ENCODE data around the gene TXN.
A peak's percentile ranks its signal among the peaks of the same experiment; 100 is the strongest.

TXN gene

DNA sequence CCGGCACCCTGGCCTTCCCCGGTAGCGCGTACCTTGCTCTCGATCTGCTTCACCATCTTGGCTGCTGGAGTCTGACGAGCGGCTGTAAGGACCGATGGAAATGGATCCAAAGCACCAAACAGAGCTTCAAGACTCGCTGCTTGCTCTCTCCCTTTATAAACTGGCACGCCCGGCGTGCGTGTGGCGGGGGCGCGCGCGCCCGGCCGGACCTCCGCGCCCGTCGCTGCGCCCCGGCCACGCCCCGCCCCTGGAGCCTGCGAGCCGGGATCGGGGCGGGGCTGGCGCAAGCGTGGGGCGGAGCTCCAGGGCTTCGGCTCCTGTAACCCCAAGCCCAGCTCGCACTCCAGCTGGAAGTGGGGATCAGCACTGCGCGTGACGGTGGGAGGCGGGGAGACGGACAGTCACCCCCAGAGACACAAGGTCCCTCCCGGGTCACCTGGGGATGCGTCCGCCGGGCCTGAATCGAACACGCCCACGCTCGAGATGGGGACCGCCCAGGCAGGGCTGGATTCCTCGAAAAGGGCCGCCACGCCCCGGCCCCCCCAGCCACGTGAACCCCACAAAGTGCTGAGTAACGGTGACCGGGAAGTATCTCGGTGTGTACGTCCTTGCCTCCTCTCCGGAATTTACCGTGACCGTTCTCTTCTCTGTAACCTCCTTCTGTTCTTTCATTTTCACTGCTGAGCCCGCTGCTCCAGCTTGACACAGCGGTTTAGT, at the start of gene TXN:
TXN (minus strand) TSS at position 128 of the 717 bp plus-strand sequence; CDS start at position 56, 72 bp downstream.
- TF ChIP-seq, protein P1, sequence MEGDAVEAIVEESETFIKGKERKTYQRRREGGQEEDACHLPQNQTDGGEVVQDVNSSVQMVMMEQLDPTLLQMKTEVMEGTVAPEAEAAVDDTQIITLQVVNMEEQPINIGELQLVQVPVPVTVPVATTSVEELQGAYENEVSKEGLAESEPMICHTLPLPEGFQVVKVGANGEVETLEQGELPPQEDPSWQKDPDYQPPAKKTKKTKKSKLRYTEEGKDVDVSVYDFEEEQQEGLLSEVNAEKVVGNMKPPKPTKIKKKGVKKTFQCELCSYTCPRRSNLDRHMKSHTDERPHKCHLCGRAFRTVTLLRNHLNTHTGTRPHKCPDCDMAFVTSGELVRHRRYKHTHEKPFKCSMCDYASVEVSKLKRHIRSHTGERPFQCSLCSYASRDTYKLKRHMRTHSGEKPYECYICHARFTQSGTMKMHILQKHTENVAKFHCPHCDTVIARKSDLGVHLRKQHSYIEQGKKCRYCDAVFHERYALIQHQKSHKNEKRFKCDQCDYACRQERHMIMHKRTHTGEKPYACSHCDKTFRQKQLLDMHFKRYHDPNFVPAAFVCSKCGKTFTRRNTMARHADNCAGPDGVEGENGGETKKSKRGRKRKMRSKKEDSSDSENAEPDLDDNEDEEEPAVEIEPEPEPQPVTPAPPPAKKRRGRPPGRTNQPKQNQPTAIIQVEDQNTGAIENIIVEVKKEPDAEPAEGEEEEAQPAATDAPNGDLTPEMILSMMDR (conservative IDR thresholded peaks at IDR 0.05) = no peak
- no peak; the same call in 1 of the 2 replicates for TF ChIP-seq ZFX (IDR thresholded peaks at IDR 0.05)

GRCh38 chr9:110303133-110303532, 46.8 kb upstream of the TXN start:
- no peak overlapping the region for H3K27ac ChIP-seq
- no peak for TF ChIP-seq ZFX (IDR thresholded peaks at IDR 0.05)
- TF ChIP-seq, protein P1 (conservative IDR thresholded peaks at IDR 0.05) = no peak

More for the DNA sequence above, at the start of gene TXN:
- H3K27ac ChIP-seq = peak within 1 kb of the TSS; percentile 95

DNA sequence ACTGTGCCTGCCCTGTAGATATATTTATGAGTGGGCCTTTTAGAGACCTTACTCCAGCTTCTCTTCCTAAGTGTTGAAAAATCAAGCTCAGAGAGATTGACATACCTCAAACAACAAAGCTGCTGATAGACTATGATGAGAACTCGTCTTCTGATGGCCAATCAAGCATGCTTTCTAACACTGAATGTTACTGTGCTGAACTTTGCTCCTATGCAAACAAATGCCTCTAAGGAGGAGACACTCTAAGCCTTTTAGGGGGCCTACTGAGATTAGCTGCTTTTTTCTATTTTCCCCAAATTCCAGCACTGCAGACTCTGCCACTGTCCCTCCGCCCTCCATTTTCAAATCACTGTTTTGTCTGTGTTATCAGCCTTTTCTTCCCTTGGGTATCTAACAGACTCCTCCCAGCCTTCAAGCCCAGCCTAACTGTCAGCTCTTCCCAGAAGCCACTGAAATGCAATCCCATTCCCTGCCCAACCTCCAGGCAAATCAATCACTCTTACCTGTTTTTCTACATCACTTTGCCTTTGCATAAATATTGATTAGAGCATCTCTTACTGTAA, 41.8 kb upstream of the TXN start:
- TF ChIP-seq, protein P1 (conservative IDR thresholded peaks at IDR 0.05) = no peak
- no peak for TF ChIP-seq ZFX (IDR thresholded peaks at IDR 0.05)
- no peak overlapping the region for H3K27ac ChIP-seq

- no peak for TF ChIP-seq ZFX (IDR thresholded peaks at IDR 0.05)
- TF ChIP-seq, protein P1 (conservative IDR thresholded peaks at IDR 0.05) = no peak
- no peak overlapping the region for H3K27ac ChIP-seq
Observed at GRCh38 chr9:110293248-110293647, 36.9 kb upstream of the TXN start.

DNA sequence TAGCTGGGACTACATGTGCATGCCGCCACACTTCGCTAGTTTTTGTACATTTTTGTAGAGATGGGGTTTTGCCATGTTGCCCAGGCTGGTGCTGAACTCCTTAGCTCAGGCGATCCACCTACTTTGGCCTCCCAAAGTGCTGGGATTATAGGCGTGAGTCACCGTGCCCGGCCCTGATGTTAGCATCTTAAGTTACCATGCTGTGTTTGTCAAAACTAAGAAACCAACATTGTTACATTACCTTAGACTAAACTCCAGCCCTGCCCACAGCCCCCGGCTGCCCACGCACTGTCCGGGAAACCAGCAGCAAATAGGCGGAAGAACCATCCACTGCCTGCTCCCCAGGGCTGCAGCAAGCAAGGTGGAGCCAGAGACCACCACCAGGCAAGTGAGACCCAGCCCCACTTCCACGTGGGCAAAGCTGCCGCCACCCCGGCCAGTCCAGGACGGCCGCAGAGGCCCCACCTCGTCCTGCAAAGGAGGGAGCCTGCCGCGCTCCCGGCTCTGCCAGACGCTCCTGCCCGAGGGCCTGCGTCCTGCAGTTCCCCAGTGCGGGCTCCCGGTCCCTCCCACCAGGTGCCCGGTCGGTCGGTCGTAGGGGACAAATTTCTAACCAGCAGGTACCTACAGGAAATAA, 35.7 kb upstream of the TXN start:
- TF ChIP-seq, protein P1 (conservative IDR thresholded peaks at IDR 0.05) = no peak
- no peak for TF ChIP-seq ZFX (IDR thresholded peaks at IDR 0.05)
- H3K27ac ChIP-seq = no peak overlapping the region

- no peak overlapping the region for H3K27ac ChIP-seq
- TF ChIP-seq, protein P1 (conservative IDR thresholded peaks at IDR 0.05) = no peak
- no peak for TF ChIP-seq ZFX (IDR thresholded peaks at IDR 0.05)
Observed at GRCh38 chr9:110290001-110290400, 33.7 kb upstream of the TXN start.

DNA sequence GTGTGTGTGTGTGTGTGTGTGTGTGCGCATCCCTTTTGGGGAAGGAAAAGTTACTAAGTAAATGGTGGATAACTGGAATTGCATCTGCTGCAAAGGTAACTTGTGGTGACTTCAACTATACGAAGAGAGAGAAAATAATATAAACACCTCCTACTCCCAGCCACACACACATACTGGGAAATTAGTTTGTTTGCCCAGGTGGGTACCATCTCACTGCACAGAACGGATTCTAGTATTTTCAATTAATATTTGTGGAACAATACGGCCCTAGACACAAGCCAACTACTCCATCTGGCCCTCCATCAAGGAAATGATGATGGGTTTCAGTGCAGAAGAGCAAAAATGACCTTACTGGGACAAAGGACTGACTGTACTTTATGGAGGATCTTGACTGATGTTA, 32.2 kb upstream of the TXN start:
- TF ChIP-seq, protein P1 (conservative IDR thresholded peaks at IDR 0.05) = no peak
- no peak for TF ChIP-seq ZFX (IDR thresholded peaks at IDR 0.05)
- no peak overlapping the region for H3K27ac ChIP-seq
